Iris pigment epithelial cell (primary cell): ENCODE measurements around the gene OXSM.

Source experiments
- DNase-seq: peaks from one replicate; pipeline ENCODE4 v3.0.0-alpha.2; 2011; ENCODE audit warnings: low read depth

OXSM gene

DNA sequence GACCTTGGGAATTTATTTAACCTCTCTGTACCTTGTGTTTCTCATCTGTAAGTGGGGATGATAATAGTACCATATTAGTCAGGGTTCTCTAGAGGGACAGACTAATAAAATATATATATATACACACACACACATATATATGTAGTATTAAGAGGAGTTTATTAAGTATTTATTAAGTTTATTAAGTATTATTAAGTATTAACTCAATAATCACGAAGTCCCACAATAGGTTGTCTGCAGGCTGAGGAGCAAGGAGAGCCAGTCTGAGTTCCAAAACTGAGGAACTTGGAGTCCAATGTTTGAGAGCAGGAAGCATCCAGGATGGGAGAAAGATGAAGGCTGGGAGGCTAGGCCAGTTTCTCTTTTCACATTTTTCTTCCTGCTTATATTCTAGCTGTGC, 14.8 kb downstream of the OXSM start:
- DNase-seq = no peak

DNA sequence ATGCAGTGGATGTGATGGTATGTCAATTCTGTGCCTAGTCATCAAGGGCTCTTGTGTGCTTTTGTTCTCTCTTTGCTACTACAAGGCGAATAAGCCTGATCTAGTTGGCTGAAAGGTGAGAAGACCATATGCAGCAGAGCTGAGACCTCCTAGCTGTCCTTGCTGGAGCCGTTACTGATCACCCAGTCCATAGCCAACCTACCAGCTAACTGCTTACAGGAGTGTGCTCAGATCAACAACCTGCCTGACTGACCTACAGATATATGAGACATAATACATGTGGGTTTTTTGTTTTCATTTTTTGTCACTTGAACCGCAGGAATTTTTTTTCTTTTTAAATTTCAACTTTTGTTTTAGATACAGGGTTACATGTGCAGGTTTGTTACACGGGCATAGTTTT, 22.8 kb downstream of the OXSM start:
- DNase-seq = no peak

DNA sequence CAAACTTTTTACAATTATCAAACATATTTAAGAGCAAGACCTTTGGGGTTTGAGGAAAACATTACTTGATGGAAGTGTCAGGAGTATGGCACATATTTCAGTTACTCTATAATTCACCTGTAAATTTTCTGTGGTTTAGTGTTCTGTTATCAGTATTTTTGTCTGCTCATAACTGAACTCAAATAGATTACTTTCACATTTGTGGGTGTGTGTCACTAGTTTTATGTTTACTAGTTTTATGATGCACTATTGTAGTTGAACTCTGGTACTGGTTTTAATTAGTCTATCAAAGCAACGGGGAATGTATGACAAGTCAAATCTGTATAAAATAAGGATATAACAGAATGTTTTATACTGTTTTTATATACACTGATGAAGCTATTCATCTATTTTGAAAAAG, 27.2 kb downstream of the OXSM start:
- DNase-seq = no peak

DNA sequence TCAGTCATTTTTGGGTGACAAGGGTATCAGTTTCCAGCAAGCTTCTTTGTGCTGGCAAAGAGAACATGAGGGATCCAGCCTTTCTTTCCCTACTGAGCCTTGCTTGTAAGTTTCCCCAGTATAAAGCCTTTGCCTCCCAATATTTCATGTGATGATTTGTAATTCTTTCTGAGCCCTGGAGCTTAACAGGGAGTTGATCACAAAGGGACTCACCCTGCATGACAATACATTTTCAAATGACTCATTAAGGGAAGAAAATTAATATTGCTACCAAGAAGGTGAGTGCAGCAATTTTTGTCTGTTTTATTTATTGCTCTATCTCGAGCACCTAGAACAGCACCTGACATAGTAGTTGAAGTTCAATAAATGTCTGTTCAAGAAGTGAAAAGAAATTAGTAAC, 27.7 kb downstream of the OXSM start:
- no peak for DNase-seq

DNA sequence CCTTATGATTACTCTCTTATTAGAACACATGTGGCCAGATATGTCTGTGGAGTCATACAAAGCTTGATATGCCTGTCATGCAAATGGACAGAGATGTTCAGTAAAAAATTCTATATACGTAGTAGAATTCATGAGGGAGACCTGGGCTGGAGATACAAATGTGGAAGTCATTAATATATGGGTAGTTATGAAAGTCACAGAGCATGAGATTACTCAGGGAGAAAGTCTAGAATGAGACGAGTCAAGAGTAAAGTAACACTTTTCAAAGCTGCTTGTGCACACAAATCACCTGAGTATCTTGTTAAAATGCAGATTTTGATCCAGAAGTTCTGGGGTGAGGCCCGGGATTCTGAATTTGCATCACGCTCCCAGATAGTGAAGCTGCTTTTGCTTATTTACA, 28.4 kb downstream of the OXSM start:
- no peak for DNase-seq

DNA sequence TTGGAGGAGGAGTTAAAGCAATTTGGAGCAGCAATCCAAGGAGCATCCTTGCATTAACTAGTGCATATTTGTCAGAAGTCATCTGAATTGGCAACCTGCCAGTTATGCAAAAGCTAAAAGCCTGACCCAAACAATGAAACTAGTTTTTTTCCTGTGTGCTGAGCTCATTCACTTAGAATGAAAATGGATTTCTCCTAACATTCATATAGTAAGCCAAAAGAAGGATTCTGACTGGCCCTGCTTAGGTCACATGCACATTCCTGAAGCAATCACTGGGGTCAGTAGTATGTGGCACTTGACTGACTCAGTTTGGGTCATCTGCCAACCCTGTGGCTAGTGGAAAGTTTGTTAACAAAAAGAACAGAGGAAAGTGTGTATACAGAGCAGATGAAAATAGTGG, 30.5 kb downstream of the OXSM start:
- DNase-seq = peak; percentile 99

DNA sequence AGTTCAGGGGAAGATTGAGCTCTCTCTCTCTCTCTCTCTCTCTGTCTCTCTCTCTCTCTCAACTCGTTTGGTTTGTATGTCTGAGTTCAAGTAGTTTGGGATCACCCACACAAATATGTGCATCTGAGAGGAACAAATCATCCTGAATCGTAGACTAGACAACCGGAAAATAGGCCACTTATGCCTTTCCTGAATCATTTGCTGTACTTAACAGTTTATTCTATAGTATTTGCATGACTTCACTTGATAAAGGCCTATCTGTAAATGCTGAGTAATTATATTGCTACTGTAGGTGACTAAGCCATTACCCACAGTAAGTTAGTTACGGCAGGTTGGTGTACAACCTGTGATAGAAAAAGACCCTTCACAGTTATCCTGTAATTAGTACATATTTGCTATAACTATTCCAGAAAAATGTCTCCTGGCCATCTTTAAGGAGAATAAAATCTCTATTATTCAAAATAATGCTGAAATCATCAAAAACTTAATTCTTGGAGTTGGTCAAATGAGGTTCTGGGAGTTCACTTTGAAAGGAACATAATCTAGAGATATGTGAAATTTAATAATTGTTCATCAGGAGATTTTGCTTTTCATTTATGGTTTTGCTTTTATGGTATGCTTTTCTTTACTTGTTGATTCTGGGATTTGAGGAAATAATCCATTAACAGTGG, 31.1 kb downstream of the OXSM start:
- DNase-seq = no peak

DNA sequence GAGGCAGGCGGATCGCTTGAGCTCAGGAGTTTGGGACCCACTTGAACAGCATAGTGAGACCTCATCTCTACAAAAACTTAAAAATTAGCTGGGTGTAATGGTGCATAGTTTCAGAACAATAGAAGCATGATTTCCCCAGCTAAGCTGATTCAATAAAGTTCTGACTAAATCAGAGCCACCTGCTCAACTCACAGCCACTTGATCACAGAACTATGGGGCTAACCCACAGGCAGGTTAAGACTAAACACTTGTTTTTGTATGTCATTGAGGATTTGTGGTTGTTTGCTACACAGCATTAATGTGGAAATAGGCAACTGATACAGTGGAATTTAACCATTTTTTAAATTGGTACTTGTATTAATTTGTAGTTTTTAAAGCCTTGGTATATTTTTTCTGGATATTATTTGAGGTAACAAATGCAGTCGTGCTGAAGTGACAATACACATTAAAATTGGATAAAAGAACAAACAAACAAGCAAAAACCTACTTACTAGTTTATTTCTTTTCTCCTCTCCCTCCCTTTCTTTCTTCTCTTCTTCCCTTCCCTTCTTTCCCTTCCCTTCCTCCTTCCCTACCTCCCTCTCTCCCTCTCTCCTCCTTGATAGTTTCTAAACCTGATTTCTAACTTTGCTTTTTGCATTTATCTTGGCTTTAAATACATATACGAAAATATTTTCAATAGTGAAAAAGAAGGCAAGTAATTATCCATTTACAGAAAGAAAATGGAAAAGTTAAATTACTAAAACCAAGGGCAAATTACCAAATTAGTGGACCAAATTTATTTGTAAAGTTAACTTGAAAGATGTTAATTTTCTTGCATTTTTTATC, 32.1 kb downstream of the OXSM start:
- DNase-seq = no peak

DNA sequence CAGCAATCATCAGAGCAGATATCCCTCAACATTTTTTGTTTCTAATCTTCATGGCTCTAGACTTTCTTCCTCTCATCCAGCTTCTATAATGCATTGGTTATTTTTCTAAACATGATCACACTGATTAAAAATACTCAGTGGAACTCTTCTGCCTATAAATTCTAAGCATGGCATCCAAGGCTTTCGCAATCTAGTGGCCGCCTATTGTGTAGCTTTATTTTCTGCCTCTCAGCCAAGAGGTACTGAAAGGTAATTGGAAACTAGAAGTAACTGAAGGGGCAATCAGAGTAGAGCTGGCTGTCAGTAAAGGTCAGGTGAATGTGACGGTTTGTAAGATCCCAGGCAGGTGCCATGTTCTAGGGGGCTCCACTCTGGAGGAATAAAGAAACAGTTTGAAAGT, 33.4 kb downstream of the OXSM start:
- DNase-seq = peak; percentile 4

DNA sequence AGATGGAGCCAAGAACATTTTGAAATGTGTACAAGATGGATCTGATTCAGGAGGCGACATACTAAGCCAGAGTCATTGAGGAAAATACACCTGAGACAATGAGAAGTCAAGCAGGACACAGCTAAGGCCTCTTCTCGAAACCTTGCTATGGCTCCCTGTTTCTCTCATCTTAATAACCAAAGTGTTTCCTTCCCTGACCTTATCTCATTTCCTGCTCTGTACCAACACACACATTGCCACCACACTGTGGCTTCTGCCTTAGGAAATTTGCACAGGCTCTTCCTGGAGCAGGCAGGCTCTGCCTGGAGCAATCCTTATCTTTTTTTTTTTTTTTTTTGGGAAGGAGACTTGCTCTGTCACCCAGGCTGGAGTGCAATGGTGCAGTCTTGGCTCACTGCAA, 36.6 kb downstream of the OXSM start:
- DNase-seq = no peak

DNA sequence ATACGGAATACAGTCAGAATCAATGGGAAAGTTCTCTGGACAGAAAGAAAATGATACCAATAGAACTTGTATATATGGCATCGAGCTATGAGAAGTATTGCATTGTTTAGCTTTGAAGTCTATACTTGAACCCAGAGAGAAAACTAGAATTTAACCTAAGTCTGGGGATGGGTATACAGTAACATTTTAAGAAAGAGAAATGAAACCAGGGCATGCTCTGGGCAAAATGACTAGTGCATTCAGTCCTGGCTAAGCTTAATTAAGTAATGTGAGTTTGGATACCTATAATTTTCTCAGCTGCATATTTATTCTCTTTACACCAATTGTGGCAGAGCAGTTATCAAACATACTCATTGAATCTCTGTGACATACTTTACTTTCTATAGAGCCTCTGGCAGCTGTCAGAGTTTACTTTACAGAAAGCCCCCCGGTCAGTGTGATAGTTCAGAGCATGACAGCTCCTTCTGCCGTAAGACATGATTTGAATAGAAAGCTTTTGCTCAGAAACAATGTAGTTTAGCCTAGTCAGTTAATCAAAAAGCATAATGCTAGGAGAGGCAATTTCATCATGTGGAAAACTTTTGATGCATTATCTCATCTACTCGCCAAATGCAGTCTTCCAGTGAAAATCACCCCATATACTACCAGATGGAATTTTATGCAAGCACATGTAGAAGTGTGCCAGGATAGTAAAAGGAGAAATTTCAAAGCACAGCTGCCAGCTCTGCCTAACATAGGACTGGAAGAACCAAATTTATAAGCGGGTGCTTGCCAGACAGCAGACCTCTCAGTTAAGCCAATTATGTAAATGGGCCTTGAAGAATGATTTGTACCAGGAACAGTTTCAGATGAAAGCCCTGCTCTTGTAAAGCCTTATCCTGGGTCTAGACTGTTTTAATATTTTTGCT, 40.7 kb downstream of the OXSM start:
- no peak for DNase-seq

DNA sequence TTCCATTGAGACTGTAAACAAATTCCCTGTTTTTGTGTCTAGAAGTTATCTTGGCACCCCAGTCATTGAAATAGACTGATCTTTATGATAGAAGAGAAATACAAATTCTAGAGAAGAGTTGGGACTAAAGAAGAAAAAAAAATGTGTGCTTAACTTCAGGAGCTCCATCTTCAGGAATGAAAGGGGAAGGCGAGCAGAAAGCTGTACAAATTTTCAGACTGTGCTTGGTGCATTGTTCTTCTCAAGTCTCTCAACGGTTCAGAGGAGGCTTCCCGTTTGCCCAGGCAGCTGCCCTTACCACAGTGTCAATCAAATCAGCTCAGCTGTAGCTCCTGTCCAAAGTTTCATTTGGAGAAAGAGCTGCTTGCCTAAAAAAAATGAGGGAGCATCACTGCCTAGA, 41.7 kb downstream of the OXSM start:
- DNase-seq = peak; percentile 57

DNA sequence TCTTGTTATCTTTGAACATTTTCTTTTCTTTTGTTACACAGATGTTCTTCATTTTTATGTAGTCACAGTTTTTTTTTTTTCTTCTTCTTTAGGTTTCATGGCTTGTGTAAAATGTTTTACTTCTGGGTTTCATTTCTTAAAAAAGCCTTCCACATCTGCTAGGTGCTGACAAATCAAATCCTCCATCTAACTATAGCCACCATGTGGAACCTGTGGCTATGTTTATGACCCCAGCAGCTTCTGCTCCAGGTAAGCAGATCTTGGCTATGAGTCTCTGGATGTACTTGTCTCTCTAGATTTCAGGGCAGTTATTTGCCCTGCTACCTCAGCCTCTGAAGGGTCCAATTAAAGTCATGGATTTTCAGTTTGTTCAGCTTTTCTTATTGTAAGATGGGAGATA, 44.5 kb downstream of the OXSM start:
- DNase-seq = no peak

DNA sequence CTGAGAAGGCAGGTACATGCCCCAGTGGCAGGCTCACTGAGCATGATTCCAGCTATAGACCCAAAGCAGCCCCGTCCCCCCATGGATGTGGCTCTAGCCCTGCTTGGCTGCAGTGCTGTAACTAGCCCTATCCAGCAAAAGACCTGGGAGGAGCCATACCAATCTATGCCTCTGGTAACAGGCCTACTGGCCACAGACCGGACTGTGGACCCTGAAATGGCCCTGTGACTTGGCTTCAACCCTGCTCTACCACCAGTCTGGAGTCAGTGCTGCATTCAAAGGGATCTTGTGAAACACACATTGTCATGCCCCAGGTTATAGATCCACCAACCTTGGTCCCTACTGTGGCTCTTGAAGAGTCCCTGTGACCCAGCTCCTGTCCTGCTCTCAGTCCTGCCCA, 46.7 kb downstream of the OXSM start:
- DNase-seq = no peak

DNA sequence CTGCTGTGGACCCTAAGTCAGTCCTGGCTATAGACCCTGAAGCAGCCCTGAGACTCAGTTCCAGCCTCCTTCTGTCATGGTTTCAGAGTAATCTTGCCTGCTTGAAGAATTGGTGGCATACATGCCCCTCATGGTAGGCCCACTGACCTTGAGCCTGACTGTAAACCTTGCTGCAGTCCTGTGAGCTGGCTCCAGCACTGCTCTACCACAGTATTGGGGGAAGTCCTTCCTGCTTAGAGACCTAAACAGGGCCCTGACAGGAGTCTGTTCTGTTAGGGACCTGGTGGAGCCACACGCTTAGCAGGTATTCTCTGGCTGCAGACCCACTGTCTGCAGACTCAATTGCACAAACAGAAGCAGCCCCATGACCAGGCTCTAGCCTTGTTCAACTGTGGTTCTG, 47.1 kb downstream of the OXSM start:
- no peak for DNase-seq

DNA sequence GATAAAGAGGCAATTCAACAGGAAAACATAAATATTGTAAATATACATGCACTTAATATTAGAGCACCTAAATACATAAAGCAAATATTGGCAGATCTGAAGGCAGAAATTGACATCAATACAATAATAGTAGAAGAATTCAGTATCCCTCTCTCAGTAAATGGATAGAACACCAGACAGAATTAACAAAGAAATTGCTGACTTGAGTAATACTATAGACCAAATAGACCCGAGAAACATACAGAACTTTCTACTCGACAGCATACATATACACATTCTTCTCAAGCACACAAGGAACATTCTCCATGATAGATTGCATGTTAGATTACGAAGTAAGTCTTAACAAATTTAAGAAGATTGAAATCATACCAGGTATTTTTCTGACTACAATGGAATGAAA, 50.2 kb downstream of the OXSM start:
- no peak for DNase-seq

DNA sequence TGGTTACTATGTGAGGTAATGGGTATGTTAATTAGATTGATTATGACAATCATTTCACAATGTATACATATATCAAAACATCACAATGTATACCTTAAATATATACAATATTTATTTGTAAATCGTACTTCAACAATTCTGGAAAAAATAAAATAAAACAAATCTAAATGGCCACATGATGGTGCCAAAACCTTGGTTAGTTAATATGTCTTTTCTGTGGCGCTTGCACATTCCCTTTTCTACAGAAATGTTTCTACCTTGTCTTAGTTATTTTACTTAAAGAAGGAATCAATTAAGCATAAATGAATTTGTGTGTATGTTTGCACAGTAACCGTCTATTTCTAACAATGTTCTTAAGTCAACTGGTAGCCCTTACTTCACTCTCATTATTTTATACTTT, 53.4 kb downstream of the OXSM start:
- DNase-seq = peak; percentile 12
